Rectal smooth muscle tissue (tissue), 1 donor: ENCODE results near the gene SDK1.

ENCODE experiments used
- H3K27ac ChIP-seq: one replicate; pipeline ENCODE4 v1.7.0; 2013; ENCODE audit warnings: low read depth, low read length, inconsistent platforms
- H3K27me3 ChIP-seq: one replicate; pipeline ENCODE4 v1.7.0; 2013; ENCODE audit warnings: low read length; ENCODE audit not compliant: control insufficient read depth, insufficient read depth
- H3K36me3 ChIP-seq: one replicate; pipeline ENCODE4 v1.7.0; 2013; ENCODE audit warnings: low read length; ENCODE audit not compliant: control insufficient read depth, insufficient read depth
- H3K4me1 ChIP-seq: one replicate; pipeline ENCODE4 v1.7.0; 2013; ENCODE audit warnings: low read length; ENCODE audit not compliant: control insufficient read depth, insufficient read depth
- H3K4me3 ChIP-seq: one replicate; pipeline ENCODE4 v1.7.0; 2013; ENCODE audit warnings: low read length
- H3K9ac ChIP-seq: one replicate; pipeline ENCODE4 v1.7.0; 2013; ENCODE audit warnings: low read length

SDK1 gene

GRCh38 chr7:4111166-4111565, 810.1 kb downstream of the SDK1 start:
- no peak overlapping the region for H3K4me3 ChIP-seq
- H3K27ac ChIP-seq = no peak overlapping the region
- peaks cover 5% of the 10 kb centered on the region for H3K36me3 ChIP-seq
- H3K27me3 ChIP-seq = no peaks in the 10 kb centered on the region
- no peaks in the 10 kb centered on the region for H3K4me1 ChIP-seq
- H3K9ac ChIP-seq = no peak overlapping the region

- no peak overlapping the region for H3K27ac ChIP-seq
- H3K4me1 ChIP-seq = no peaks in the 10 kb centered on the region
- no peak overlapping the region for H3K4me3 ChIP-seq
- peaks cover 8% of the 10 kb centered on the region for H3K36me3 ChIP-seq
- H3K27me3 ChIP-seq = no peaks in the 10 kb centered on the region
- no peak overlapping the region for H3K9ac ChIP-seq
These were observed 812.2 kb downstream of the SDK1 start for GRCh38 chr7:4113271-4113670.

- H3K36me3 ChIP-seq = peaks cover 8% of the 10 kb centered on the region
- no peaks in the 10 kb centered on the region for H3K4me1 ChIP-seq
- no peaks in the 10 kb centered on the region for H3K27me3 ChIP-seq
- H3K4me3 ChIP-seq = no peak overlapping the region
- no peak overlapping the region for H3K27ac ChIP-seq
- no peak overlapping the region for H3K9ac ChIP-seq
These were observed 812.9 kb downstream of the SDK1 start for GRCh38 chr7:4113976-4114375.

GRCh38 chr7:4115442-4115841, 814.4 kb downstream of the SDK1 start:
- H3K27ac ChIP-seq = no peak overlapping the region
- no peaks in the 10 kb centered on the region for H3K4me1 ChIP-seq
- no peak overlapping the region for H3K9ac ChIP-seq
- H3K27me3 ChIP-seq = no peaks in the 10 kb centered on the region
- H3K36me3 ChIP-seq = peaks cover 8% of the 10 kb centered on the region
- no peak overlapping the region for H3K4me3 ChIP-seq

- peaks cover 8% of the 10 kb centered on the region for H3K36me3 ChIP-seq
- no peak overlapping the region for H3K27ac ChIP-seq
- no peaks in the 10 kb centered on the region for H3K4me1 ChIP-seq
- H3K4me3 ChIP-seq = no peak overlapping the region
- no peaks in the 10 kb centered on the region for H3K27me3 ChIP-seq
- no peak overlapping the region for H3K9ac ChIP-seq
These were observed 815.0 kb downstream of the SDK1 start for GRCh38 chr7:4115941-4116610.

- Histone ChIP-seq H3K9ac (no peak overlapping the region), H3K4me1 (no peaks in the 10 kb centered on the region), H3K27me3 (no peaks in the 10 kb centered on the region), H3K27ac (no peak overlapping the region), H3K4me3 (no peak overlapping the region), H3K36me3 (peaks cover 3% of the 10 kb centered on the region)
These were observed 818.8 kb downstream of the SDK1 start for GRCh38 chr7:4119848-4120247.

- Histone ChIP-seq H3K27me3 (no peaks in the 10 kb centered on the region), H3K4me1 (no peaks in the 10 kb centered on the region), H3K9ac (no peak overlapping the region), H3K27ac (no peak overlapping the region), H3K4me3 (no peak overlapping the region), H3K36me3 (no peaks in the 10 kb centered on the region)
These were observed 822.3 kb downstream of the SDK1 start for GRCh38 chr7:4123346-4123745.

GRCh38 chr7:4123823-4124222, 822.8 kb downstream of the SDK1 start:
- Histone ChIP-seq H3K9ac (no peak overlapping the region), H3K27me3 (no peaks in the 10 kb centered on the region), H3K4me3 (no peak overlapping the region), H3K27ac (no peak overlapping the region), H3K4me1 (no peaks in the 10 kb centered on the region), H3K36me3 (no peaks in the 10 kb centered on the region)

- H3K27me3 ChIP-seq = no peaks in the 10 kb centered on the region
These were observed 823.8 kb downstream of the SDK1 start for GRCh38 chr7:4124556-4125477.

GRCh38 chr7:4127909-4128560, 827.0 kb downstream of the SDK1 start:
- Histone ChIP-seq H3K36me3 (no peaks in the 10 kb centered on the region), H3K27me3 (no peaks in the 10 kb centered on the region), H3K4me3 (no peak overlapping the region), H3K9ac (no peak overlapping the region), H3K27ac (no peak overlapping the region), H3K4me1 (no peaks in the 10 kb centered on the region)

More at GRCh38 chr7:4124556-4125477, 823.8 kb downstream of the SDK1 start:
- Histone ChIP-seq H3K36me3 (no peaks in the 10 kb centered on the region), H3K9ac (no peak overlapping the region), H3K4me3 (no peak overlapping the region), H3K4me1 (no peaks in the 10 kb centered on the region), H3K27ac (no peak overlapping the region)

- H3K4me3 ChIP-seq = no peak overlapping the region
- no peak overlapping the region for H3K27ac ChIP-seq
- no peaks in the 10 kb centered on the region for H3K4me1 ChIP-seq
- H3K9ac ChIP-seq = no peak overlapping the region
- H3K36me3 ChIP-seq = no peaks in the 10 kb centered on the region
- no peaks in the 10 kb centered on the region for H3K27me3 ChIP-seq
These were observed 828.5 kb downstream of the SDK1 start for GRCh38 chr7:4129481-4130122.

- Histone ChIP-seq H3K4me3 (no peak overlapping the region), H3K9ac (no peak overlapping the region), H3K36me3 (no peaks in the 10 kb centered on the region), H3K4me1 (no peaks in the 10 kb centered on the region), H3K27ac (no peak overlapping the region), H3K27me3 (no peaks in the 10 kb centered on the region)
These were observed 830.0 kb downstream of the SDK1 start for GRCh38 chr7:4131063-4131462.
